Ishikawa (cell line): ENCODE data around the gene ARHGEF11.

Experiments
- CEBPB ChIP-seq: IDR thresholded peaks from 2 replicates; pipeline ENCODE4 v1.6.1; 2012
- CREB1 ChIP-seq: IDR thresholded peaks from 2 replicates; pipeline ENCODE4 v1.6.1; 2012; ENCODE audit warnings: low read depth
- EGR1 ChIP-seq: IDR thresholded peaks from 2 replicates; pipeline ENCODE4 v1.6.1; 2012
- EP300 ChIP-seq: IDR thresholded peaks from 2 replicates; pipeline ENCODE4 v1.6.1; 2012; ENCODE audit warnings: borderline replicate concordance
- FOXM1 ChIP-seq: IDR thresholded peaks from 2 replicates; pipeline ENCODE4 v1.6.1; 2012; ENCODE audit warnings: low read depth, borderline replicate concordance
- NFIC ChIP-seq: IDR thresholded peaks from 2 replicates; pipeline ENCODE4 v1.6.1; 2012
- RAD21 ChIP-seq: IDR thresholded peaks from 2 replicates; pipeline ENCODE4 v1.6.1; 2012; ENCODE audit warnings: low read depth
- REST ChIP-seq: IDR thresholded peaks from 2 replicates; pipeline ENCODE4 v1.6.1; 2012; ENCODE audit warnings: low read depth, mild to moderate bottlenecking
- TAF1 ChIP-seq: IDR thresholded peaks from 2 replicates; pipeline ENCODE4 v1.6.1; 2012; ENCODE audit warnings: low read depth, mild to moderate bottlenecking
- TCF12 ChIP-seq: IDR thresholded peaks from 2 replicates; pipeline ENCODE4 v1.6.1; 2012; ENCODE audit warnings: low read depth
- TEAD4 ChIP-seq: IDR thresholded peaks from 2 replicates; pipeline ENCODE4 v1.6.1; 2012
- USF1 ChIP-seq: IDR thresholded peaks from 2 replicates; pipeline ENCODE4 v1.6.1; 2012
- YY1 ChIP-seq: IDR thresholded peaks from 2 replicates; pipeline ENCODE4 v1.6.1; 2012; ENCODE audit warnings: low read depth
- ZBTB7A ChIP-seq: IDR thresholded peaks from 2 replicates; pipeline ENCODE4 v1.6.1; 2012; ENCODE audit warnings: low read depth
- TF ChIP-seq, protein P1 (sequence below): IDR thresholded peaks from 2 replicates; pipeline ENCODE4 v1.6.1; 2012

Gene ARHGEF11

GRCh38 chr1:156899956-156900718 lies 145.4 kb downstream of the ARHGEF11 start:
- TF ChIP-seq YY1 (no peak), TAF1 (no peak), REST (no peak), EP300 (no peak)
- TF ChIP-seq, protein P1, sequence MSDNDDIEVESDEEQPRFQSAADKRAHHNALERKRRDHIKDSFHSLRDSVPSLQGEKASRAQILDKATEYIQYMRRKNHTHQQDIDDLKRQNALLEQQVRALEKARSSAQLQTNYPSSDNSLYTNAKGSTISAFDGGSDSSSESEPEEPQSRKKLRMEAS = no peak

DNA sequence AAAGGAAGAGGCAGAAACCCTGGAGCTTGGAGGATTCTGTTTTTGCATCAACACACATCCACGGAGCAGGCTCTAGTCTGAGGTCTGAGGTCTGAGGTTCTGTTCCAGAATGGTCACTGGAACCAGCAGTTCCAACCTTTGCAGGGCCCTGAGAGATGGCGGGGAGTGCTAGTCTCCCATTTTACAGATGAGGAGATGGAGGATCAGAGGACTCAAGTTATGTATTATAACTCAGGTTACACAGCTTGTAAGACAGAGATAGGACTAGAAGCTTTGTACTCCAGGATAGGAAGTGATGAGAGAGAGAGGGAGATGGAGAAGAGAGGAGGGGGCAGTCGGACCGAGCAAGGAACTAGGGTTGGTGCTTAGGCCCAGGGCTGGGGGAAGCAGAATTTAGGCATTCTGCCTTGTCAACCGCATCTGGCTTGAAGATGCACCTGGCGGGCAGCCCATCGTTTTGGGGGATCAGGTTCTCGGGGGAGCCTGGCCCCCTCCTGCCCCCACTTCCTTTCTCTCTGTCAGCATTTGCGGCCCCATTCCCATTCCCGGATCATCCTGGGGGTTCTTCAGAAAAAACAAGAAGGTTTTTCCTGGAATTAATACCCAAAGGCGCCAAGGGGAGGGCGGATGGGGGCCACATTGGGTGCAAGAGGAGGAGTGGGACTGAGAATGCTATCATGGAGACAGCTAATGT lies 146.4 kb downstream of the ARHGEF11 start:
- no peak for TF ChIP-seq FOXM1
- no peak for TF ChIP-seq NFIC
- no peak for TF ChIP-seq TEAD4
- no peak for TF ChIP-seq EGR1
- no peak for TF ChIP-seq YY1
- TF ChIP-seq TAF1 = no peak
- TF ChIP-seq REST = no peak
- TF ChIP-seq EP300 = no peak
- TF ChIP-seq CEBPB = no peak
- TF ChIP-seq USF1 = no peak
- no peak for TF ChIP-seq TCF12
- TF ChIP-seq ZBTB7A = no peak
- TF ChIP-seq RAD21 = no peak
- no peak for TF ChIP-seq CREB1
- TF ChIP-seq, protein P1 = no peak

DNA sequence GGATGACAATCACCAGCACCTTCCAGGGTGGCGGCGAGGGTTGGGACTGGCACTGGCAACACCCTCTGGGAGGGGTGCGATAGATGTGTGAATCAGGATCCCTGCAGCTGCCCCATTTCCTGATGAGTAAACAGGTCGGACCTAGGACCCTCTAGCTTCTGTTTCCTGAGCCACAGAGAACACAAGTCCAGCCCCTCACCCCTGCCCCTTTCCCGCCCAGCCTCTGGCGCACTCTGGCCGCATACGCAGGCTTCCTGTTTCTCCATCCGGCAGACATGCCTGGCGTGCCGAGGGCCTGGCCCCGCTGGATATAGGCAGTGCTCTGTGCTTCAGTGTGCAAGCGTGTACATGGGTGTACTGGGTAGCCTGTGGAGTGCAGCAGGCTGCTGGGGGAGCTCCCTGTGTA lies 147.4 kb downstream of the ARHGEF11 start:
- TF ChIP-seq REST (no peak), EGR1 (no peak), ZBTB7A (no peak), TEAD4 (no peak), RAD21 (no peak), CREB1 (no peak), TAF1 (no peak), EP300 (no peak), TCF12 (no peak), FOXM1 (no peak), YY1 (no peak), USF1 (no peak), NFIC (no peak), CEBPB (no peak)
- TF ChIP-seq, protein P1 = no peak
